ENCODE measurements around the gene PRKAR1B. TPM values are rescaled to one million over a fixed set of nuclear protein-coding genes. Genes with fewer than 3 reads are reported as not detected.

The PRKAR1B gene
- total and polyA plus RNA-seq, 9 donors, result 14.3 to 49.0 (median 34.0) TPM

DNA sequence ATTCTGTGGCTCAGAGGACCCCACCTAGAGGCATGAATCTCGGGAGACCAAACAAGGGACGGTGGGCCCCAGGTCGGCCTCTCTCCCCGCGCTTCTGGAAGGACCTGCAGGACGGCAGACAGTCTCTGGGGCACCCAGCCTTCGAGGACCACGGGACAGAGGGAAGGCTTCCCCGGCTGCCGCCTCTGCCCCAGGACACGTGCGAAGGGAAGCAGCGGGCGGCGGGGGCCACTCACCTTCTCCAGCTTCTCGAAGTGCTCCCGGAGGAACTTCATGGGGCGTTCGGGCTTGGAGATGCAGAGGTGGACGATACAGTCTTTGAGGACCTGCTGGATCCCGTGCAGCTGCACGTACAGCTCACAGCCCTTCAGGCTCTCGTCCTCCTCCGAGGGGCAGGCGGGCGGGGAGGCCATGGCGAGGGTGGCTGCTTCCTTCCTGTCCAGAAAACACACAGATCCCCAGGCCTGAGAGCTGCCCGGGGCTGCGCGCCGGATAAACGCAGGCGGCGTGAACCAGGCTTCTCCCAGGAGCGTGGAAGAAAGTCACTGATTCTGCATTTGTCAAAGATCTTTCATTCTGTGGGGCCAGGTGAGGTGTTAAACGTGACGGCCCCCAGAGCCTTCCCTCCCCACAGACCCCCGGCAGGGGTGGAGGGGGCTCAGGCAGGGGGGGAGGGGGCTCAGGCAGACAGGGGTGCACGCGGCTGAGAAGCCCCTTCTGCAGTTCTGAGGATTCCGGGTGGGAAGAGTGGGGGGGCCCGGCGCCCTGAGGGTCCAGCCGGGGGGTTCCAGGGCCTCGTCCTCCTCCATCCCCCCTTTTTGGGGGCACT lies 15.8 kb downstream of the PRKAR1B start:
- Histone ChIP-seq H3K4me3 (peak overlapping the region; percentile 52), H3K27me3 (no peaks in the 10 kb centered on the region), H3K36me3 (no peaks in the 10 kb centered on the region), H3K27ac (peak overlapping the region; percentile 13 to 75), H3K9me3 (no peaks in the 10 kb centered on the region), H3K4me1 (ENCODE audit: insufficient read depth) (peaks cover 5% of the 10 kb centered on the region)
- DNase-seq, result peak; percentile 42 to 67 (median 57)
- intact Hi-C loops (cut with DNase I), result no loop called here
- whole genome bisulfite sequencing, 3 donors, result 35 to 41% (median 36%) methylated on average over 38 to 45 of the region's 45 CpGs
- TF ChIP-seq, protein P1, sequence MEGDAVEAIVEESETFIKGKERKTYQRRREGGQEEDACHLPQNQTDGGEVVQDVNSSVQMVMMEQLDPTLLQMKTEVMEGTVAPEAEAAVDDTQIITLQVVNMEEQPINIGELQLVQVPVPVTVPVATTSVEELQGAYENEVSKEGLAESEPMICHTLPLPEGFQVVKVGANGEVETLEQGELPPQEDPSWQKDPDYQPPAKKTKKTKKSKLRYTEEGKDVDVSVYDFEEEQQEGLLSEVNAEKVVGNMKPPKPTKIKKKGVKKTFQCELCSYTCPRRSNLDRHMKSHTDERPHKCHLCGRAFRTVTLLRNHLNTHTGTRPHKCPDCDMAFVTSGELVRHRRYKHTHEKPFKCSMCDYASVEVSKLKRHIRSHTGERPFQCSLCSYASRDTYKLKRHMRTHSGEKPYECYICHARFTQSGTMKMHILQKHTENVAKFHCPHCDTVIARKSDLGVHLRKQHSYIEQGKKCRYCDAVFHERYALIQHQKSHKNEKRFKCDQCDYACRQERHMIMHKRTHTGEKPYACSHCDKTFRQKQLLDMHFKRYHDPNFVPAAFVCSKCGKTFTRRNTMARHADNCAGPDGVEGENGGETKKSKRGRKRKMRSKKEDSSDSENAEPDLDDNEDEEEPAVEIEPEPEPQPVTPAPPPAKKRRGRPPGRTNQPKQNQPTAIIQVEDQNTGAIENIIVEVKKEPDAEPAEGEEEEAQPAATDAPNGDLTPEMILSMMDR (IDR thresholded peaks at IDR 0.05), result no peak
- TF ChIP-seq EP300 (IDR thresholded peaks at IDR 0.05) (no peak), POLR2A (IDR thresholded peaks at IDR 0.05) (no peak)

DNA sequence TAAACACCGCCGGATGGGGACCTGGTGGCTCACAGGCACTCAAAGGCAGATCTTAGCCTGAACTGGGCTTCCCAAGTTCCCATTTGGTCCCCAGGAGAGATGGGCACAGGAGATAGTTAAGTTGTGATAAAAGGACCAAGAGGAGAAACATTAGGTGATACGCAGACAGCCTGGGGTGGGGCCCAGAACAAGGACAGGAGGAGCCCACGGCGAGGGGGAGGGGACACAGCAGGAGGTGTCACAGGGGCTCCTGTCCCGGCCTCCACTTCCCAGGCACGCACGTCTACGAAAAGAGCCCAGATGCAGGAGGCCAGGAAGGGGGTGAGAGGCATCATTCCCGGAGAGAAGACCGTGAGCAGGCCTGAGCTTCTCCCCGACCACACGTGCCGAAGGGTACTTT lies 16.9 kb downstream of the PRKAR1B start:
- H3K27ac ChIP-seq, result no peak overlapping the region
- peak in 4 of 5 donors; percentile 7 to 33 (median 13) for DNase-seq
- no peaks in the 10 kb centered on the region for H3K27me3 ChIP-seq
- no peak overlapping the region for H3K4me3 ChIP-seq
- TF ChIP-seq EP300 (IDR thresholded peaks at IDR 0.05) (no peak), POLR2A (IDR thresholded peaks at IDR 0.05) (no peak)
- TF ChIP-seq, protein P1 (IDR thresholded peaks at IDR 0.05), result no peak
- H3K9me3 ChIP-seq, result no peaks in the 10 kb centered on the region
- intact Hi-C loops (cut with DNase I), result no loop called here
- H3K4me1 ChIP-seq (ENCODE audit: insufficient read depth), result peaks cover 7% of the 10 kb centered on the region
- WGBS, 3 donors, result 93 to 94% (median 94%) methylated on average over 14 of the region's 14 CpGs
- no peaks in the 10 kb centered on the region for H3K36me3 ChIP-seq

DNA sequence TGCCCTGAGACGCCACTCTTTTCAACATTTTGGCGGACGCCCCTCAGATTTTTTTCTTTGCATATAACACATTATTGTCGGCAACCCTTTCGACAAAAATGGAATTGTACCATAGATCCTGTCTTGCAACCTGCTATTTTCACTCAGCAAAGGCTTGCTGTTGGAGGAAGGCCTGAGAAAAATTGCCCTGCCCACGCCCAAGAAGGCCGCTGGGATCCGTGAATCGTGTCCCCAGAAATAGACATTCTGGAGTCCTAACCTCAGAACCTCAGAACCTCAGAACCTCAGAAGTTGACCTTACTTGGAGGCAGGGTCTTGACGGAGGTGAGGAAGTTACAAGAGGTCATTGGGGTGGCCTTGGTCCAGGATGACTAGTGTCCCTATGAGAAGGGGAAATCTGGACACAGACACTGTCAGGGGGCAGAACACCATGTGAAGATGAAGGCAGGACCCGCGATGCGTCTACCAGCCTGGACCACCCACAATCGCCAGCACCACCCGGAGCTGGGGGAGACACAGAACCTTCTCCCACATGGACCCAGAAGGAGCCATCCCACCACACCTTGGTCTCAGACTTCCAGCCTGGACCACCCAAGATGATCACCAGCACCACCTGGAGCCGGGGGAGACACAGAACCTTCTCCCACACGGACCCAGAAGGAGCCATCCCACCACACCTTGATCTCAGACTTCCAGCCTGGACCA lies 19.6 kb downstream of the PRKAR1B start:
- Histone ChIP-seq H3K9me3 (no peaks in the 10 kb centered on the region), H3K27me3 (no peaks in the 10 kb centered on the region), H3K27ac (no peak overlapping the region), H3K4me3 (no peak overlapping the region), H3K36me3 (no peaks in the 10 kb centered on the region), H3K4me1 (ENCODE audit: insufficient read depth) (peaks cover 6% of the 10 kb centered on the region)
- peak in 4 of 5 donors; percentile 4 to 33 (median 18) for DNase-seq
- intact Hi-C loops (cut with DNase I), result loop anchor here in 1 of 4 donors (10.0 kb wide), 1 partner anchor 57 kb away; no protein-coding TSS in a partner anchor
- 94 to 97% (median 94%) methylated on average over 17 of the region's 17 CpGs for WGBS, 3 donors
- TF ChIP-seq EP300 (IDR thresholded peaks at IDR 0.05) (no peak), POLR2A (IDR thresholded peaks at IDR 0.05) (no peak)
- TF ChIP-seq, protein P1 (IDR thresholded peaks at IDR 0.05), result no peak

GRCh38 chr7:706721-707120 lies 20.4 kb downstream of the PRKAR1B start:
- Histone ChIP-seq H3K27me3 (no peaks in the 10 kb centered on the region), H3K4me1 (ENCODE audit: insufficient read depth) (peaks cover 6% of the 10 kb centered on the region), H3K9me3 (no peaks in the 10 kb centered on the region), H3K36me3 (no peaks in the 10 kb centered on the region), H3K27ac (no peak overlapping the region), H3K4me3 (no peak overlapping the region)
- TF ChIP-seq, protein P1 (IDR thresholded peaks at IDR 0.05), result no peak
- TF ChIP-seq POLR2A (IDR thresholded peaks at IDR 0.05), result no peak
- TF ChIP-seq EP300 (IDR thresholded peaks at IDR 0.05), result no peak
- DNase-seq, result peak in 4 of 5 donors; percentile 5 to 28 (median 15)
- WGBS, 3 donors, result 86 to 91% (median 87%) methylated on average over 7 of the region's 7 CpGs
- intact Hi-C loops (cut with DNase I), result loop anchor here in 1 of 4 donors (10.0 kb wide), 1 partner anchor 58 kb away; no protein-coding TSS in a partner anchor
